Measurements from ENCODE around the gene PPP6R2.

Gene PPP6R2

GRCh38 chr22:50306753-50307749 lies 36.1 kb upstream of the PPP6R2 start, which contains the start of gene PLXNB2:
PLXNB2 (minus strand) TSS chr22:50307646; CDS start chr22:50290584, 17,062 bp downstream.
- DNase-seq, result peak; percentile 82

GRCh38 chr22:50307890-50308596 lies 35.1 kb upstream of the PPP6R2 start:
- peak; percentile 67 for DNase-seq

- no peak for DNase-seq
These were observed 34.6 kb upstream of the PPP6R2 start for GRCh38 chr22:50308597-50308935.

- no peak for DNase-seq
These were observed 34.0 kb upstream of the PPP6R2 start for GRCh38 chr22:50308986-50309600.

- DNase-seq, result no peak
These were observed 33.5 kb upstream of the PPP6R2 start for GRCh38 chr22:50309601-50309991.

- DNase-seq, result no peak
These were observed 33.0 kb upstream of the PPP6R2 start for GRCh38 chr22:50310031-50310722.

- DNase-seq, result no peak
These were observed 32.1 kb upstream of the PPP6R2 start for GRCh38 chr22:50310949-50311444.

GRCh38 chr22:50311606-50312351 lies 31.3 kb upstream of the PPP6R2 start:
- DNase-seq, result no peak

GRCh38 chr22:50312371-50312770 lies 30.8 kb upstream of the PPP6R2 start:
- no peak for DNase-seq

- DNase-seq, result no peak
These were observed 30.1 kb upstream of the PPP6R2 start for GRCh38 chr22:50313021-50313420.

- DNase-seq, result no peak
These were observed 29.5 kb upstream of the PPP6R2 start for GRCh38 chr22:50313600-50313999.

GRCh38 chr22:50314081-50314454 lies 29.1 kb upstream of the PPP6R2 start:
- no peak for DNase-seq

- DNase-seq, result no peak
These were observed 28.5 kb upstream of the PPP6R2 start for GRCh38 chr22:50314455-50315288.

GRCh38 chr22:50315289-50316113 lies 27.6 kb upstream of the PPP6R2 start:
- DNase-seq, result no peak

GRCh38 chr22:50316114-50317065 lies 26.7 kb upstream of the PPP6R2 start:
- DNase-seq, result no peak

GRCh38 chr22:50317178-50317577 lies 25.9 kb upstream of the PPP6R2 start:
- no peak for DNase-seq

- DNase-seq, result no peak
These were observed 25.5 kb upstream of the PPP6R2 start for GRCh38 chr22:50317674-50318073.

GRCh38 chr22:50318356-50318697 lies 24.8 kb upstream of the PPP6R2 start:
- no peak for DNase-seq

Measured in retina (tissue), 1 donor.